ENCODE measurements around the gene CBLB. TPM values are rescaled to one million over a fixed set of nuclear protein-coding genes. Genes with fewer than 3 reads are reported as not detected.

CBLB gene
- total and polyA plus RNA-seq, 9 of the 15 experiments (the other 6 are each of a cell fraction or from before 2014, with no cell fraction given) = 1.8 to 8.1 (median 5.3) TPM

GRCh38 chr3:105639131-105639530 lies 229.7 kb downstream of the CBLB start (continued):
- TF ChIP-seq MLLT1 (IDR thresholded peaks at IDR 0.05) = no peak
- TF ChIP-seq SUPT5H (IDR thresholded peaks at IDR 0.05) = no peak
- TF ChIP-seq MTA1 (IDR thresholded peaks at IDR 0.05; ENCODE audit: borderline replicate concordance) = no peak
- TF ChIP-seq ZNF79 (CRISPR knock-in tag; IDR thresholded peaks at IDR 0.05; ENCODE audit: low read depth) = no peak
- no peak for TF ChIP-seq ZBTB43 (CRISPR knock-in tag; IDR thresholded peaks at IDR 0.05)
- no peak for TF ChIP-seq TAL1 (IDR thresholded peaks at IDR 0.05)
- no peak for TF ChIP-seq USF2 (CRISPR knock-in tag; IDR thresholded peaks at IDR 0.05)
- TF ChIP-seq ZNF143 (CRISPR knock-in tag; IDR thresholded peaks at IDR 0.05) = no peak

GRCh38 chr3:105634708-105635107 lies 234.1 kb downstream of the CBLB start:
- no TSS peak for BruUV-seq (replicated peaks)
- Histone ChIP-seq H3K9me3 (replicated peaks; ENCODE audit: control insufficient read depth, insufficient read depth, low read depth, low read length) (no peaks in the 10 kb centered on the region), H3K9me1 (ENCODE audit: control insufficient read depth, insufficient read depth, low read length) (no peaks in the 10 kb centered on the region), H4K20me1 (replicated peaks; ENCODE audit: control insufficient read depth, insufficient read depth, low read length) (no peaks in the 10 kb centered on the region), H3K27me3 (ENCODE audit: control insufficient read depth in 2 of 2, insufficient read depth in 2 of 2, low read length in 2 of 2) (no peaks in the 10 kb centered on the region), H3K36me3 (ENCODE audit: control insufficient read depth, insufficient read depth, low read length) (no peaks in the 10 kb centered on the region), H3K4me1 (replicated peaks in 1 of 2; ENCODE audit: control insufficient read depth in 2 of 2, insufficient read depth in 2 of 2, low read length in 2 of 2) (no peaks in the 10 kb centered on the region), H3K79me2 (ENCODE audit: control insufficient read depth, insufficient read depth, low read length) (no peaks in the 10 kb centered on the region), H3K4me2 (ENCODE audit: insufficient read depth, low read length) (no peak overlapping the region), H3K4me3 (no peak overlapping the region), H2AFZ (ENCODE audit: low read depth, low read length) (no peak overlapping the region), H3K9ac (ENCODE audit: insufficient read depth in 1 of 2, low read depth in 2 of 2, low read length in 2 of 2) (no peak overlapping the region), H3K27ac (ENCODE audit: extremely low read depth, low read depth, low read length) (no peak overlapping the region)
- intact Hi-C loops (cut with micrococcal nuclease) = no loop called here
- FAIRE-seq (no peak), DNase-seq (ENCODE audit: extremely low read depth in 1 of 4, low spot score in 3 of 4) (no peak), ATAC-seq (no peak)
- in situ Hi-C loops (cut with MboI) = no loop called here
- POLR2A ChIA-PET = no interaction called here
- 5% methylated on average over 5 of the region's 5 CpGs for WGBS (ENCODE audit: insufficient coverage, low coverage, missing lambda C conversion rate)
- TF ChIP-seq UBTF (IDR thresholded peaks at IDR 0.05; ENCODE audit: borderline replicate concordance in 1 of 2, low read depth in 2 of 2, low read length in 2 of 2) (no peak), ZBTB8A (IDR thresholded peaks at IDR 0.05; ENCODE audit: partially characterized antibody) (no peak), ZC3H8 (IDR thresholded peaks at IDR 0.05) (no peak), SAFB2 (IDR thresholded peaks at IDR 0.05; ENCODE audit: borderline replicate concordance, low read depth, low read length, severe bottlenecking) (no peak), FOXA3 (CRISPR knock-in tag; conservative IDR thresholded peaks at IDR 0.05 in 1 of 2, IDR thresholded peaks at IDR 0.05 in 1 of 2) (no peak), THRB (CRISPR knock-in tag; conservative IDR thresholded peaks at IDR 0.05) (no peak)
- CTCF ChIA-PET (ENCODE audit: low intra/inter-chr PET ratio) = no interaction called here

All from K562 (cell line).